GM19193 (cell line): ENCODE measurements around the gene ANXA11.

Experiments used
- POLR2A ChIP-seq: IDR thresholded peaks from 4 replicates; pipeline ENCODE4 v1.6.1; 2011; ENCODE audit not compliant: insufficient read depth, insufficient read length; ENCODE audit errors: extremely low read depth

Gene ANXA11

DNA sequence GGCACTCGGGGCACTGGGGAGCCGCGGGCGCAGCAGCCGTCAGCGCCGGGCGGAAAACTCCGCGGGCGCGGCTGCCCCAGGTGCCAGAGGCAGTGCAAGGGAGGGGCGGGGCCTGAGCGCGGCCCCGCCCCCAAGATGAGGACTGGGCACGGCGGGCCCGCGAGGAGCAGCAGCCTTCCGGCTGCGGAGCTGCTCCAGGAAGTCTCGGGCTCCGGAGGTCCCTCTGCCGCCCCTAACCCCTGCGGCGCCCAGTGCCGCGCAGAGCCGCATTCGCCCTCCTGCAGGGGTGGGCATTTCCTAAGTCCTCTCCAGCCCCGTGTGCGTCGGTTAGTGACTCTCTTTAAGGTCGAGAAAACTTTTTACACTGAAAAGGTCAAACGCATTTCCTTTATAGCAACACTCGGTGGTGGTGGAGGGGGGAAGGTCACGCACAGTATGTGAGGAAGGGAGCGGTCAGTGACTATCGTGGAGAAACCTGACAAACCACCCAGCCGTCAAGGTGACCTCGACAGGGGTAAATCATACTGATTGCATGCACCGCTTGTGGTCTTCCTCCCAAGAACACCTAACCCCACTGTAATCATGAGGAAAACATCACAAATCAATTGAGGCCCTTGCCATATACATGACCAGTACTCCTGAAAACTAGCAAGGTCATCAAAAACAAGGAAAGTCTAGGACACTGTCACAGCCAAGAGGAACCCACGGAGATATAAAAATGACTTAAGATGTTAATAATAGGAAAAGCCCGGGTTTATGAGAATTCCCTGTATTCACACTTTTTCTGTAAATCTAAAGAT is at the start of gene ANXA11:
Gene ANXA11 (minus strand): TSS at position 61 of the 800 bp plus-strand sequence. CDS start 32,676 bp downstream, outside the sequence.
- peak; percentile 96 for TF ChIP-seq POLR2A

DNA sequence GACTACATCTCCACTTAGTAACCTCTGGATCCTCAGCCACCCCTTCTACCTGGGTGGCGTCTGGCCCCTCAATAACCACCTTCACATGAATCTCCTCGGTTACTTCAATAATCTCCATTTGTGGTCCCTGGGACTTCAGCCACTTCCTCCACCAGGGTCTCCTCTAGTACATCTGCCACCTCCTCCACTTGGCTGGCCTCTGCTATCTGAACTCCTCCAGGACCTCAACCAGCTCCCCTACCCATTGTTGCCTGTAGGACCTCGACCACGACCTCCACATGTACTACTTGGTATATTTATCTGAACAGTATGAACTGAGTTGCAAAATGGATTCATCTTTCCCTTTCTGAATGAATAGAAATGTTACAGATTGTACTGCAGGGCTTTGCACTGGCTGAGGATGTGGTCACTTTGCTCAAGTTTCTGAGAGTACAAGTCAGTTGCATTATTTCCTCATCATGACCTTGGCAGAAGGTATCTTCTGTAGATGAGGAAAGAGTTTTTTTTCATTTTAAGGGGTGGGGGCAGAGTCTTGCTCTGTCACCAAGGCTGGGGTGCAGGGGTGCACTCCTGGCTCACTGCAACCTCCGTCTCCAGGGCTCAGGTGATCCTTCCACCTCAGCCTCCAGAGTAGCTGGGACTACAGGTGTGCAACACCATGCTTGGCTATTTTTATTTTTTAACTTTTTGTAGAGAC is 48.1 kb upstream of the ANXA11 start:
- no peak for TF ChIP-seq POLR2A

DNA sequence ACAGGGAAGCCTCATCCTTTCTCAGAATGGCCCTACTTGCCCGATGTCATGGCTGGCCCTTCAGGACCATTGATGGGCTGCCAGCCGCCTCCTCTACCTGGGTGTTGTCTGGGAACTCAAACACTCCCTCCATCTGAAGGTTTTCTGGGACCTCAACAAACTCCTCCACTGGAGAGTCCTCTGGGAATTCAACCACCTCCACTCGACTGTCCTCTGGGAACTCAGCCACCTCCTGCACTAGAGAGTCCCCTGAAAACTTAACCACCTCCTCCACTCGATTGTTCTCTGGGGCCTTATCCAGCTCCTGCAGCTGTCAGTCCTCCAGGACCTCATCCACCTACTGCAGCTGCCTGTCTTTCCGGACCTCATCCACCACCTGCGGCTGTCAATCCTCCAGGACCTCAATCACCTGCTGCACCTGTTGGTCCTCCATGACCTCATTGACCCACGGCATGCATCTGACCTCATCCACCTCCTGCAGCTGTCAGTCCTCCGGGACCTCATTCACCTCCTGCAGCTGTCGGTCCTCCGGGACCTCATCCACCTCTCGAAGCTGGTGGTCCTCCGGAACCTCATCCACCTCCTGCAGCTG is 47.1 kb upstream of the ANXA11 start:
- TF ChIP-seq POLR2A, result no peak

DNA sequence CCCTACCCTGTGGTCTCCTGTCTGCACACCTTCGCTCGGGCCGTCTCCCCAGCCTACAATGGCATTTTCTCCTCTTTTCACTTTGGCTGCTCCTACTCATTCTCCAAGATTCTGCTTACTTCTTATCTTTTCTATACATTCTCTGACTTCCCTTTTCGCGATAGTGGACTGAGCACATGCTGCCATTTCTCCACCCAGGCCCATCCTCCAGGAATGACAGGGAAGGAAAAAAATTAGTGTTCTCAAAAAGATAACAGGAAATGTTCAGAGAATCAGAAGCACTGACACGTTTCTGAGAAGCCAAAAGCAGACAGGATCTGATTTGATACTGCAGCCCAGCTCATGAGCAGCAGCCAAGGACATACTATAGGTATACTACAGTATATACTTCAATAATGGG is 6.4 kb upstream of the ANXA11 start:
- TF ChIP-seq POLR2A, result no peak

DNA sequence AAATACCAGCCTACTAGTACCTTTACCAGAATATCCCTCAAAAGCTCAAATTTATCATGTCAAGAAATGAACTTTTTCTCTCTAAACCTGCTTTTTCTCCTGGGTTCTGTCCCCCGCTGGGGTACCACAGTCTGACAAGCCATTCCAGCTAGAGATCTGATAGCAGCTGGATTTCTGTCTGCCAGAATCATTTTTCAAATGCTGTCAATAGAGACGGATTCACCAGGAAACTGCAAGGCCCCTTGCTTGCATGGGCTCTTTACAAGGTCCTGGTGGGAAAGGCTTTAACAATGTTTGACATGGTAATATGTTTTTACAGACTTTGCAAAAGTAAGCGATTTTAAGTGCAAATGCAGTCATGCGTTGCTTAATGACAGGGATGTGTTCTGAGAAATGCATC is 4.9 kb upstream of the ANXA11 start:
- TF ChIP-seq POLR2A, result no peak

DNA sequence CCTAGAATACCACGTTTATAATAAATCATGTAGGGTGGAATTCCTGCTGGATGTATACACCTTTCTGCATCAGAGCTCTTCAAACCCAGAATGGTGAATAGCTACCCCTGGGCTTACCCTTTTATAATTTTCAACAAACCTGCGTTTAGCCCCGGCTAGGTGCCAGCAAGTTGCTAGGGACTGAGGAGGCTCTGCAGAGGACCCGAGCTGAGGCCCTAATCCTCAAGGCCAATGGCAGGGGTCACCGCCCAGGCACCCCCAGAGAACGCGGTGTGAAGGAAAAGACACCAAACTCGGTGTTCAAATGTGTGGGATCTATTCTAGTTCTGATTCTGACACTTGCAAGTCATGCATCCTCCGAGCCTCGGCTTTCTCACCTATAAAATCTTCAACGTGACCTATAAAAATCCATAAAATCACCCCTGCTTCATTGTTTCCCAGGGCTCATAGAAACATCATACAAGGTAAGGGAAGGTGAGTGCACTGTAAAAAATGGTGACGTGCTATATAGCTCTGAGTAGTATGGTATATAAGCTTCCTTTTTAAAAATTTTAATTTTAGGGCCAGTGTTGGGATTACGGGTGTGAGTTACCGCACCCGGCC is 2.5 kb upstream of the ANXA11 start:
- TF ChIP-seq POLR2A, result no peak

DNA sequence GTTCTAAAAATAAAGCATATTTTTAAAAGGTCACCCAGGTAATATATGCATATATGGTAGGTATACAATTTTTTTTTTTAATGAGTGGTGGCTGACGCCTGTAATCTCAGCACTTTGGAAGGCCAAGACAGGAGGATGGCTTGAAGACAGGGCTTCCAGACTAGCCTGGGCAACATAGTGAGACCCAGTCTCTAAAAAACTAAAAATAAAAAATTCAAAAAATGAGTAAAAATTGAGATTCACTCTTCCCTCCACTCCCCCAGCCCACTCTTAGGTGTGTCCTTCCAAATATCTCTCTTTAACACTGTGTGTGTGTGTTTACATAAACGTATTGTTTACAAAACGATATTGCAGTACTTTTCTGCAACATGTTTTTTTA is 929 bp upstream of the ANXA11 start:
- TF ChIP-seq POLR2A, result no peak

DNA sequence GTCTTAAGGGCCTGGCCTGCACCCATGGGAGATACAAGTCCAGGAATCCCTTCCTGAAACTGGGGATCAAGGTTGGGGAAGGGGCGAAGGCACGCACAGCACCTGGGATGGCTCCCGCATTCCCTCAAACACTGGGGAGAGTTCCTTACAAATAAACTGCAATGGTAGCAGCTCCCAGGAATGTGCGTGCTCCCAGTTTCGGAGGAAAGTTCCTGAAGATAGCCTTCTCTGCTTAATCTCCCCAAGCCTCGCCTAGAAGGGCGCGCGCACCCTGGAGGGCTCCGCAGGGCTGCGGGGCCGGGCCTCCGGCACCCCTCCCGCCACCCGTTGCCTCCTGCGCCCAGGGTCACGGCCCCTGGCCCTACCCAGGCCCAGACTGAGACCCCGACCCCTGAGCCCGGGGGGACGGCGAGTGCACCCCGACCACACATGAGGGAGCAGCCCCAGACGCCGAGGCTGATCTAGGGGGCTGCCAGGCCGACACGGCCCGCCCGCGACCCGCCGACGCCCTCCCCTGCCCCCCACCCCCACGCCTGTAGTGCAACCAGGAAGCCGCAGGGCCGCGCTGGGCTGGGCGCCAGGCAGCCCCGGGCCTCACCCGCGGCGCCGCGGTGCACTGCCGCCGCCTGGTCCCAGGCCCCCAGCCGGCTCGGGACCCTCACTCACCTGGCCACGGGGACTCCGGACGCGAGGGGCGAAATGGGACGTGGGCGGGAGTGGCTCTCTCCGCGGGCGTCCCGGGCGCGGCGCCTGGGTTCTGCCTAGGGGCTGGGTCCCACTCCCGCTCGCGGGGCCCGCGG is 460 bp downstream of the ANXA11 start:
- no peak for TF ChIP-seq POLR2A

DNA sequence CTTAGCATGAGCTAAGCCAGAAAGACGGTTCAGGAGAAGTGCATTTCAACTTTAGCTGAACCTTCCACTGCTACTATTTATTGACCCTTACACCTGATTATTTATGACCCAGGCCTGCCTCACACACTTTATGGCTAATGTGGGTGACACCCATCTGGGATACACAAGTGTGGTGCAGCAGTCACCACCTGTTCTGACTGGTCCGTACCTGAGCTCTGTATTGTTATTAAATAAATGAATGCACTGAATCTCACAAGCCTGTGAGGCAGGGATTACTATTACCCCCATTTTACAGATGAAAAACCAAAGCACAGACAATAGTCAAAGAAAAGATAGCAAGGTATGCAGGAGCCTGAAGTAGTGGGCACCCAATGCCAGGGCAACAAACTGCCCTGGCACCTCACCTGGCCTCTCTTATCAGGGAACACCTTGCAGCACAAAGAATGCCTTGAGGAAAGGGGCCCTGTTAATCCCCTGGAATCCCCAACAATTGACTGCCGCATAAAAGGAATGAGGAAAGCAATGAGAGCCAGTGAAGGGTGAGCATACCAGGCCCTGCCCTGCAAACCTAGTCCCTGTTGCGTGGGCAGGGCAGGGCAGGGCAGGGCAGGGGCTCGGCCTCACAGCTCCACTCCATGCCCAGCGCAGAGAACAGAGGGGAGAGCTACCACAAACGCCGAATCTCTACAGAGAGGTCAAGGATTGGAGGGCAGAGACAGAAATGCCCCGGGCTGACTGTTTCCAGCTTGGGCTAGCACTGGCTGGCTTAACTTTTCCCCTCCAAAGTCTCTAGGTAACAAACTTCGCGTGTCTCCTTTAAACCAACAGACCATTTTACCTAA is 1.3 kb downstream of the ANXA11 start:
- TF ChIP-seq POLR2A, result no peak

DNA sequence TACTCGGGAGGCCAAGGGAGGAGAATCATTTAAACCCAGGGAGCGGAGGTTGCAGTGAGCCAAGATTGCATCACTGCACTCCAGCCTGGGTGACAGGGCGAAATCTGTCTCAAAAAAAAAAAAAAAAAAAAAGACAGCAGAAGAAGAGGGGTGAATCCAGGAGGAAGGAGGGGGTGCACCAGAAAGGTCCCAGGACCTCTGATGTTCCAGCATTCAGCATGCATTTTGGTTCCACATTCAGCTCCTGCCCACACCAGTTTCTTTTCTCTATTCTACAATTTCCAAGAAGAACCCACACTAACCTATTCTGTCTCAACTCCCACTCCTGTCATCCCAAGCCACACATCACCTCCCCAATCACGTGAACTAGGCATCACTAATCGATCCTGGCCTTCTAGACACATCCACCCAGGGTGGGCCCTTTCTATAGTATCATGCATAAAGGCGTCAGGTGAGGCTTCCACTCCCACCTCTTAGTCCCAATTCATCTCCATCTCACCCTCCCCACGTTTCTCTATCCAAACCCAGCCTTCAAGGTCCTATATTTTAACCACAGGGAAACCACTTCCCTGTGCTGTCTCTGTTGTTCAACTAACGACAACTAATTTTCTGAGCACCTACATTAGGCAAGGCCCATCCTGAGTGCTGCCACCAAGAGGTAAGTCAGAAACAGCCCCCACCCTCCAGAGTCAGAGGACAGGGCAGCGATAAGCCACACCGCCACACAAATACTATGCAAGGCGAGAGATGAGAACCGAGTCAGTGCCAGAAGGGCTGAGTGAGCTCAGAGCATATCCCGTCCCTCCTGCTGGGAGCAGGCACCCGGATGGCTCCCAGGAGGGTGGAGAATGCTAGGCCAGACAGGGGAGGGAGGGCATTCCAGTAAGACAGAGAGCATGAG is 2.2 kb downstream of the ANXA11 start:
- TF ChIP-seq POLR2A, result no peak

DNA sequence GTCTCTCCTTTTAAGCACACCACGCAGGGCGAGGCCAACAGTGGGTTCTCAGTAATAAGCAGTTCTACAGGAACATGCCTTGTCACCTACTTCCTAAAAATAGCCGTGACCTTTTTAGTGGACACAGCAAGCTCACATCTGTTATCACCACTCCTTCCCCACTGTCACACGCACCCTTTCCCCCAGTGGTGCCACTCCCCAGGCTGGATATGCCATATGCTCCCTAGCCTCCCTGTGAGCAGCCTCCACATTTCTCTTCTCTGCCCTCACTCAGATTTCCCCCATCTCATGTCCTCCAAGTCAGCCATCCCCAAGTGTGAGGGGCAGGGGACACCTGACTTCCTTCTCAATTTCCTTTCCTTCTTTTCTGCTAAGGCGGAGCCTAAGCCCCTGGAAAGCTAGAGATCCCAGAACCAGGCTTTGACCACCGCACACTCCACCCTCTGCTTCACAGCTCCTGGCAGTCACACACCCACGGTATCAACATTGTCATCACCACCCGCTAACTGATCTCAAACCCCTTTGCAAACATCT is 3.7 kb downstream of the ANXA11 start:
- no peak for TF ChIP-seq POLR2A

DNA sequence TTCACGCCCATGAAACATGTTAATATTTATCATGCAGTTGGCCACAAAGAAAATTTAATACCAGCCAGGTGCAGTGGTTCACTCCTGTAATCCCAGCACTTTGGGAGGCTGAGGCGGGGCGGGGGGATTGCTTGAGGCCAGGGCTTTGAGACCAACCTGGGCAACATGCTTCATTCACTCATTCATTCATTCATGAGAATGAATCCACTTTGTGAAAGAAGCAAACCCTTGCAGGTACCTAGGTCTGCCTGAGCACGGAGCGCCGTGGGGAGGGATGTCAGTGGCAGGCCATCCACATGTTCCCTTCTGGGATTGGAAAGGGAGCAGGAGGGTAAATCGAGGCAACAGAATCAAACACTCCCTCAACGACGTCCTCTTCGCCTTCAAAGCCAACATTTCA is 4.7 kb downstream of the ANXA11 start:
- TF ChIP-seq POLR2A, result no peak

DNA sequence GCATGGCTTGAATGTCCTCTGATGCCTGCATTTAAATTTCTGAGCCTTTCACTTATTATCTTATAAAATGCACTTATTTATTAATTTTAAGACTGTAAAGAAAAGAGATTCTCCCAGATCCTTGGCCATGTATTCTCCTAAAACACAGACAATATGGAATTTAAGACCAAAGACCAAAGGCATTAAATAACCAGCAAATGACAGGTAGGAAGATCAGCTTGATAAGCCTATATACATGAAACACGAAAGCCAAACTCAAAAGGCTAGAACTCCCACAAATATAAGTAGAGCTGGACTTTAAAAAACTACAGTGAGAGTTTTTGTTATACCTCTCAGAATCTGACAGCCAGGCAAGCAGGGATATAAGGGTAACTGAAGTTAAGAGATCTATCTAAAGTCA is 5.1 kb downstream of the ANXA11 start:
- TF ChIP-seq POLR2A, result no peak
